Measurements from ENCODE around the gene AHRR. TPM values are rescaled to one million over a fixed set of nuclear protein-coding genes. Genes with fewer than 3 reads are reported as not detected.
"Not testable (repeated sequence)": the region's sequence is repeated elsewhere in the genome, so short reads cannot be mapped to it uniquely, and the experiment has no call there.

Gene AHRR
- total RNA-seq, 1 donor from 2014 or later = 74.8 TPM

- no peak for DNase-seq (ENCODE audit: low read depth)
Measured at GRCh38 chr5:362978-363765, 41.7 kb downstream of the AHRR start.

GRCh38 chr5:364497-364896 lies 43.0 kb downstream of the AHRR start:
- no peak for DNase-seq (ENCODE audit: low read depth)

- DNase-seq (ENCODE audit: low read depth) = no peak
Measured at GRCh38 chr5:366541-367357, 45.2 kb downstream of the AHRR start.

GRCh38 chr5:367358-368130 lies 46.0 kb downstream of the AHRR start:
- DNase-seq (ENCODE audit: low read depth) = no peak

GRCh38 chr5:368183-369084 lies 46.9 kb downstream of the AHRR start:
- DNase-seq (ENCODE audit: low read depth) = peak; percentile 98

- DNase-seq (ENCODE audit: low read depth) = peak; percentile 50
Measured at GRCh38 chr5:369151-369868, 47.8 kb downstream of the AHRR start.

DNA sequence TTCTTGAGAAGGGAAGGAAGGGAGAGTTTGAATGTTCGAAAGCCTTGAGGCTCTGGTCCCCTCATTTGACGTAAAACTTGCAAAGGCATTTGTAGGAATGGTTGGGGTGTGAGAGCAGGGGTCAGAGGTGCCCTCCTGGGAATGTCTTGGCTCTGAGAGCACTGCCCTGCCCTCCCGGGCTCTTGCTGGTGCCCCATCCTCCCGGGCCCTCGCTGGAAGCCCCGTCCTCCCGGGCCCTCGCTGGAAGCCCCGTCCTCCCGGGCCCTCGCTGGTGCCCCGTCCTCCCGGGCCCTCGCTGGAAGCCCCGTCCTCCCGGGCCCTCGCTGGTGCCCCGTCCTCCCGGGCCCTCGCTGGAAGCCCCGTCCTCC lies 48.3 kb downstream of the AHRR start:
- not testable (repeated sequence) for DNase-seq (ENCODE audit: low read depth)

- no peak for DNase-seq (ENCODE audit: low read depth)
Measured at GRCh38 chr5:370311-370958, 48.9 kb downstream of the AHRR start.

- DNase-seq (ENCODE audit: low read depth) = peak; percentile 50
Measured at GRCh38 chr5:370959-371810, 49.7 kb downstream of the AHRR start.

DNA sequence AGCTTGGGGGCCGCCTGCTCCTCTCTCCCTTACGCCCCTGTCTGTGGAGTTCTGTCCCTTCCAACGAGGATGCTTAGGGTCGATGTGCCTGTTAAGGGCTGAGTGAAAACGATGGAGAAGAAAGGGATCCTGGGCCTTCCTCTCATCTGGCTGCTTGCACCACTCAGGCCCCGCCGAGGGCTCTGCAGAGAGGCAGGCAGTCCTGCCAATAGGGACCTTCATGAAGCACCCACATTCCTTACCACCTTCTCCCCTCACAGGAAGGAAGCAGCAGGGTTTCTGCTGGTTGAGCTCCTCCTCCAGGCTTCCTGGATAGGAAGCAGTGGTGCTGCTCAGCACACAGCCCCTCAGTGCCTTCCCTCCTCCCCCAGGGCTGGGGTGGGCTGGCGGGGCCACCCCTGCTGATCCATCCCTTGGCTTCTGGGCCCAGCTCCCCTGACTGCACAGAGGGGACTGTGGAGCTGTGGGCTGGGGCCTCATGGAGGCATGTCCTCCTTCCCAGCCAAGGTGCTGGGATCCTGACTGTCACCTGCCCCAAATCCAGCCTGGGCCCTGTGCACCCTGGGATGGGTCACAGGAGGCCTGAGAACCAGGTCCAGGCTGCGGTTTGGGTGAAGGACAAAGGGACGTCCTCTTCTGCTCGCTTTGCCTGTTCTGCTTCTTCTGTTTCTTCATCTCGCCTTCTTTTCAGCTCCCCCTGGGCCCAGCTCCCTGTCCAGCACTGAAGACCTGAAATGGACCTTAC lies 50.5 kb downstream of the AHRR start:
- no peak for DNase-seq (ENCODE audit: low read depth)

DNA sequence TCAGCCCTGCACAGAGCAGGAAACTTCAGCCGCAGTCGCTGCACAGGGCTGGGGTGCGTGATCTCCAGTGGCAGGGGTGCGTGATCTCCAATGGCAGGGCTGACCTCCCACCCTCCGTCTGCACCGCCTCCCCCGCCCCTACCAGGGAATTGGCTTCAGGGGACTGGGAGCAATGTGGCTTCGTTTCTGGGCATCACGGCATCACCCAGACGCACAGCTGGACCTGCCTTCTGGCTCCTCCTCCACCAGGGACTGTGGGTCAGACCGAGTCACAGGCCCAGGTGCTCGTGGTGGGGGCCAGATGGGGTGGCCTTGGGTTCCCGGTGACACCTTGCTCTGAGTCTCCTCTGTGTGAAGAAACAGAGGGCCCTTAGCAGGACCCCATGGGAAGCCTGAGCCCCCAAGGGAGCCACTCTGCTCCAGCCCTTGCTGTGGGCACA lies 51.1 kb downstream of the AHRR start:
- DNase-seq (ENCODE audit: low read depth) = no peak

- DNase-seq (ENCODE audit: low read depth) = no peak
Measured at GRCh38 chr5:372996-373709, 51.6 kb downstream of the AHRR start.

DNA sequence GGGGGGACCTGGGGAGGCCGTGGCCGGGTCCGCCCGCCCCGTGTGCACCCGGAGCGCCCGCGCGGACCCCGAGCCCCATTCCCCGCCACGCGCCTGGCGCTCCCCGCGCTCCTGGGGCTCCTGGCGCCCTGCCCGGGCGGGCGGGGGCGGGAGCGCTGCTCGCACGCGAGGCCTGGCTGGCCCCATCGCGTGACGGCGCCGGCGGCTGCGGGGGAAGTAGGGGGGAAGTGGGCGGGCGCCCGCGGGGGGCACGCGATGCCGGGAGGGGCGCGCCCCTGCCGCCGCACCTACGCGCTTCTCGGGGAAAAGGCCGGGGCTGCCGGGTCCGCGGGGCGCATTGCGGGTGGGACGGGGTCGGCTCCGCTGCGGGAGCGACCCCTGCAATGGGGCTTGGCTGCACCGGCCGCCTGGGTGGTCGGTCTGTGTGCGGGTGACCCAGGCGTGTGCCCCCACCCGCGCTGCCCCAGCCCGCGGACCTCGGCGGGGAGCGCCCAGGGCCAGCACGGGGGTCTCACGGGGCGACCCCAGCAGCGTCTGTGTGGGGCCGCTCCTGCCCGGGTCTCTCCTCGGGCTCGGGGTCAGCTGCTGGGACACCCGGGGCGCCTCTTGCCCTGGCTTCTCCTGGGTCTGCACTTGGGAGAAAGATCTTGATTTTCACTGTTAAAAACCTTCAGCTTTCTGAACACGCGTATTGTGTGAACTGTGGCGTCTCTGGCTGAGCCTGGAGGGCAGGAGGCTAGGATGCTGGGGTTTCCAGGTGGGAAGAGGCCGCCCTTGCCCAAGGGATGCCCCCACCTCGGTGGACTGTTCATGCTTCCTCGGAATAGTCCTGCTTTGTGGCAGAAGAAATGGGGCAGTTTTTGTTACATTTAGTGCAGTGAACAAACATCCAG lies 52.4 kb downstream of the AHRR start:
- peak; percentile 72 for DNase-seq (ENCODE audit: low read depth)

DNA sequence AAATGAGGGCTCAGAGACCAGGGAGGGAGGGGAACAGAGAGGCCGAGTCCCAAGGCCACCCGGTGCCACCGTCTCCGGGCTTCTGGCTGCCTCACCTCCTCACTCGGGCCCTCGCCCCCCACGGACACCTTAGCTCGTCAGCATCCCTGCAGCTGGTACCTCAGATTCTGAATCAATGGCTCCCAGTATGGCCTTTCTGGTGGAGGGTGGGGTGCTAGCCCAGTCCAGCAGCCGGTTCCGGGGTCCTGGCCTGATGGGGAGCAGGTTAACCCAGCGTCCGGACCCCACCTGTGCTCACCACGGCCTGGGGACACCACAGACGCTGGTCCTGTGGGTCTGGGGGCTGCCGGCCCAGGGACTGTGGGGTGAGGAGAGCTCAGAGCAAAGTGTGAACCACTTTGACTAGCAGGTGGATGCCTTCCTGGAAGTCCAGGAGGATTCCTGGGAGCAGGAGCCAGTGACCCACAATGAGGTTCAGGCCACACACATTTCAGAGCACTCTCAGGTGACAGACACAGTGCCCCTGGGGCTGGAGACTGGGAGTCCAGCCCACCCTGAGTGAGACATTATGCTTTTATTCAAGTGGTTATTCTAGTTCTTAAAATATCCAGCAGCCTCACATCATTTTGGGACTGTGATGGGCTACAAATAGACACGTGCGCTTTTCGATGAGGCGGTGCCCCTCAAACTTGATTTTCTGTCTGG lies 53.3 kb downstream of the AHRR start:
- peak; percentile 47 for DNase-seq (ENCODE audit: low read depth)

DNA sequence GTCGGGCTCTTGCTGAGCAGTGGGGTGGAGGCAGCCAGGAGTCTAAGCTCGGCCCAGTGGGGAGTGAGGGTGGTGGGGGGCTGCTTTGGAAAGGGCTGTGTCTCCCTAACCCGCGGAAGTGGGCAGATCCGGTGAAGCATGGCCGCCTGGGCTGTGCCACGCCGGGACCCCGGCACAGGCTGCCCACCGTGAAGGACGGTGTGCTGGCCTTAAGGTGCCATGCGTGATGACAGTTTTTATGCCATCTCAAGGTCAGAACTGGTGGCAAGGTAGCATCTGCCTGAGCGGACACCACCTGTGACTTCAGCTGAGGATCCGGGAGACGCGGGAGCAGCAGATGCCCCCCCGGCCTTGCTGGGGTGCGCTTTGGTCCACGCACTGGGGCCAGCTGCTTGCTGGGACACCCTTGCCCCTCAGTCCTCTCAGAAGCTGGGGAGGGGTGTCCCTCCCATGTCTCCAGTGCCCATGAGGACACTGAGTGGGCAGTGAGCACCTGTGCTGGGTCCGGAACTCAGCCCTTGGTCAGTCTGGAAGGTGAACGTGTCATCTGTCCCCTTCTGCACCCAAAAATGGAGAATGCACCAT lies 53.9 kb downstream of the AHRR start:
- DNase-seq (ENCODE audit: low read depth) = no peak

Measured in myocyte (in vitro differentiated cells).